GM12874 (cell line): ENCODE measurements around the gene ZBTB1.

ENCODE experiments used
- CTCF ChIP-seq: IDR thresholded peaks from 2 replicates; pipeline ENCODE4 v1.5.1; 2011; ENCODE audit warnings: low read depth, mild to moderate bottlenecking, control low read depth, low read length, moderate library complexity; ENCODE audit not compliant: insufficient read depth

Gene ZBTB1

GRCh38 chr14:64506721-64507120 is 2.2 kb downstream of the ZBTB1 start:
- no peak for TF ChIP-seq CTCF

GRCh38 chr14:64507376-64508156 is 3.0 kb downstream of the ZBTB1 start:
- no peak for TF ChIP-seq CTCF

- TF ChIP-seq CTCF: no peak
Observed at GRCh38 chr14:64508215-64508776, 3.7 kb downstream of the ZBTB1 start.

- TF ChIP-seq CTCF: no peak
Observed at GRCh38 chr14:64509036-64509435, 4.5 kb downstream of the ZBTB1 start.

GRCh38 chr14:64510825-64511671 is 6.5 kb downstream of the ZBTB1 start:
- TF ChIP-seq CTCF: peak; percentile 78

GRCh38 chr14:64513271-64513670 is 8.7 kb downstream of the ZBTB1 start:
- no peak for TF ChIP-seq CTCF

GRCh38 chr14:64515053-64515452 is 10.5 kb downstream of the ZBTB1 start:
- TF ChIP-seq CTCF: no peak
